HG03280 (cell line): ENCODE results near the gene LRSAM1.

ENCODE experiments used
- ATAC-seq: cut with Tn5 transposase; IDR thresholded peaks from one replicate; pipeline ENCODE4 v1.9.1; 2021; ENCODE audit warnings: mild to moderate bottlenecking, moderate library complexity; ENCODE audit not compliant: unreplicated experiment

The LRSAM1 gene

DNA sequence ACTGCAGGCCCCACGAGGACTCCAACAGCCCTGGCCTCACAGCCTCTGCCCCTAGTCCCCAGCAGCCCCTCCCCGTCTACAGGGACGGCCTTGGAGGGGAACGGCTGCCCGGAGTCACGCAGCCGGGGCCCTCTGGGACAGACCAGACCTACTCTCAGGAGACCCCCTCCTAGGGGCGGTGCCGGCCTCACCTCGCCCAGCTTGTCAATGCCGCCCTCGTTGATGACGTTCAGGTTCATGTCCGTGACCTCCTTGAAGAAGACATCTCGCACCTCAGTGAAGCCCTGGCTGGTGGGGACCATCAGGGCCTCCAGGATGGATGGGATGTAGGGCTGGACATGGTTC, 58.6 kb downstream of the LRSAM1 start:
- ATAC-seq: no peak

DNA sequence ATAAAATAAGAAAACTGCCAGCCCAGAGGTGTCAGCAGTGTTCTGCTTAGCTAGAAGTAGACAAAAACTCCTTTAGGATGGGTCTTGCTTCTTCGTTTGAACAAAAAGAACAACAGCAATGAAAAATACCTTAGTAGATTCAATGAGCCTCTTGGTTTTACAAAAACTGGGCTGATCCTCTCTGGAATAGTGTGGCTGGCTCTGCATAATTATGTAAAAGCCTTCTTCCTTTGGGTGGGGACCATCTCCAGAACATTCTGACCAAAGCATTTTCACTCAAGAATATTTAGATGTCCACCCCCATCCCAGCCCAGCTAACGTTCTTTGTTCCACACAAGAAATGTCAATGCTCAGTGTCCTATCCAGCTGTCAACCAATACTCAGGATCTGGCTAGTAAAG, 63.2 kb downstream of the LRSAM1 start:
- no peak for ATAC-seq

DNA sequence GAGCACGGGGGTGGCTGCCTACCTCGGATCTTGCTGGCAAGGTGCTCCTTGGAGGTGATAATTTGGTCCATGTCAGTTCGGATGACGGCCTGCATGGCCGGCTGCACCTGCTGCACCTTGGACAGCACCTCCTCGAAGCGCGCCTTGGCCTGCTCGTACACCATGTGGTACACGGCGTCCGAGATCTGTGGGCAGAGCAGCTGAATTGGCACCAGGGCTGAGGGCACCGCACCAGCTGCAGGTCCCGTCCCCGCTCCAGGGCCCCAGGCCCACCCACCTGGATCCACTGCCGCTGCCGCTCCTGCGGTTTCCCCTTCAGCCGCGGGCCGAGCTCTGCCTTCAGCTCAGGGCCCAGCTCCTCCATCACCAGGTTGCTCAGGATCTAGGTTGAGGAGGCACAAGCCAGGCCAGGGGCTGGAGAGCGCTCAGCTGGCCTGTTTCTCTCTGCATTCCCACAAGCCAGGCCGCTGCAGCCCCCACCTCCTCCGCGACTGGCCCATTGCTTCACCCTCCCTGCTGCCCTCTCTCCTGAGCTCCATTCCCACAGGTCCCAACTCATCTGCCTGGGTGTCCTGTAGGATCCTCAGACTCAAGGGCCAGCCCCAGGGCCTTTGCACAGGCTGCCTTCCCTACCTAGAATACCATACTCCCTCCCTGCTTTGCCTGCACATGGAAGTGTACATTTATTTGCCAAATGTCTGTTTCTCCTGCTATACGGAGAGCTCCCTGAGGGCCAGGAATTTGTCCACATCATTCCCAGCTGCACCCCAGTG, 65.7 kb downstream of the LRSAM1 start:
- no peak for ATAC-seq

DNA sequence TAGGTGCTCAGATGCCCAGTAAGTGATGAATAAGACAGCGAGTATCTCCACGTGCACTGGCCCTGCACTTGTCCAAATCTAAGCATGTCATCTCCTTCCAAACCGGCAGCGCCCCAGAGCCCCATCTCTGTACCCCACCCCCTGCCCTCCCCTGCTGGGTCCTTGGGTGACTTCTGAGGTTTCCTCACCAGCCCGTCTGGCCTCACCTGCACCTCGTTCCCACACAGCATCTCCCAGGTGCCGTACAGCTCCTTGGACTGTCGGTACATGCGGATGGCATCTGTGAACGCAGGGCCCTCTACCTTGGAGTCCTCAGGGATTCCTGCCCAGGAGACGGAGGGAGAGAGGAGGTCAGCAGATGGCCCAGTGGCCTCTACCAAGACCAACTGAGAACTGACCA, 66.3 kb downstream of the LRSAM1 start:
- no peak for ATAC-seq

DNA sequence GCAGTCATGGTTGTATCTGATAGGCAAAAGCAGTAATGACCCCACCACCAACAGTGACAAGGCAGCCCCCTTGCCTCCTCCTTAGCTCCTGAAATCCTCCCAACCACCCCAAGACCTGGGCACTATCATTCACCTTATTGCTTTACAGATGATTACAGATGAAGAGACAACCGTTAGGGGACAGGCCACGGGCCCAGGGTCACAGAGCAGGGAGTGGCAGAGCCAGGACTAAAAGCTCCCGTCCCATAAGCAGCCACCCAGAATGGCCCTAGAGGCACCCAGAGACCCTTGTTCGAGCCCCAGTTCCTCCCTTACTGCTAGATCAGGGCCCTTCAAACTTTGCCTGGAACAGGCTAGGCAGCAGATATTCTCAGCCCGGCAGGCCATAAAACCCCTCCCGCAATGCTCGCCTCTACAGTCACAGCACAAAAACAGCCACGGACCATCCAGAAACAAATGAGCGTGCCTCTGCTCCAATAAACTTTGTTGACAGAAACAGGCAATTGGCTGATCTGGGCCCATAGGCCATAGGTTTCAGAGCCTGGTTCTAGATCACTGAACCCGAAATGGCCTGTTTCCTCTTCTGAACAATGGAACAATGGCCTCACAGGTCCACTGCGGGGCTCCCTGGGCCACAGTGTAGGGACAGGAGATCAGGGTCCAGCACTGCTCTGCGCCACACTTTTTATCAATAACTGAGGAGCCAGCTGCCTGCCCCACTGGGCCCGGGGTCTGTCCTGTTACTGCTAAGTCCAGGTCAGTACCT, 67.0 kb downstream of the LRSAM1 start:
- no peak for ATAC-seq

DNA sequence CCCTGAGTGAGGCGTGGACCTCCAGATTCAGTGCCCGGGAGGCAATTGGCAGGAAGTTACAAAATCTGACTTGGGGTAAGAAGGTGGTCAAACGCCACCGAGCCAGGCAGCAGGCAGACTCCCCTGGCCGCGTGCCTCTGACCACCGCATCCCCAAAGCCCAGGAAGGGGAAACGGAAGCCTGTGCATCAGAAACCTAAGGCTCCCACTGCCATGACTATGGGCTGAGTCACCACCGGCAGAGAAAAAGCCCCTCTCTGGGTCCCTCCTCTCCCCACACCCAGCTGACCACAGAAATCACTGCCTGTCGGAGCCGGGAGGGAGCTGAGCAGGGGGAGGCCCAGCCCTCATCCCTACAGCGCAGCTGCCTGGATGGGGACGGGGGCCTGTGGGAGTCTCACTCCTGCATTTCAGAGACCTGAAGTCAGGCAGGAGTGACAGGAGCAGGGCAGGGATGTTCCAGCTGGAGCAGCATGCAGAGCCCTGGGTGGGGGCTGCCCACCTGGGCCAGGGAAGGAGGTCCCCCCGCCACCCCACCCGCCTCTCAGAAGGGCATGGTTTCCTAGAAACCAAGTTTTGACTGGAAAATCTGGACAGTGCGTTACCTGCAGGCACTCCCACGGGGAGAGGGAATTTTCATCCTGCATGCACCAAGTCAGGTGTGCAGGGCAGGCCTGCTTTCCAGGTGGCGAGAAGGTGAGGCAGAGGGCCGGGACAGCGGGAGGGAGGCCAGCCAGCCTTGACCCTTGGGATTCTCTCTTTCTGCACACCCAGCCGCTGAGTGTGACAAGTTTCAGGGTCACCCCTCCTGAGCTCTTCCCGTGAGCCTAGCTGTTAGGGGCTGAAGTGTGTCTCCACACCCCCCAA, 68.2 kb downstream of the LRSAM1 start:
- ATAC-seq: no peak

DNA sequence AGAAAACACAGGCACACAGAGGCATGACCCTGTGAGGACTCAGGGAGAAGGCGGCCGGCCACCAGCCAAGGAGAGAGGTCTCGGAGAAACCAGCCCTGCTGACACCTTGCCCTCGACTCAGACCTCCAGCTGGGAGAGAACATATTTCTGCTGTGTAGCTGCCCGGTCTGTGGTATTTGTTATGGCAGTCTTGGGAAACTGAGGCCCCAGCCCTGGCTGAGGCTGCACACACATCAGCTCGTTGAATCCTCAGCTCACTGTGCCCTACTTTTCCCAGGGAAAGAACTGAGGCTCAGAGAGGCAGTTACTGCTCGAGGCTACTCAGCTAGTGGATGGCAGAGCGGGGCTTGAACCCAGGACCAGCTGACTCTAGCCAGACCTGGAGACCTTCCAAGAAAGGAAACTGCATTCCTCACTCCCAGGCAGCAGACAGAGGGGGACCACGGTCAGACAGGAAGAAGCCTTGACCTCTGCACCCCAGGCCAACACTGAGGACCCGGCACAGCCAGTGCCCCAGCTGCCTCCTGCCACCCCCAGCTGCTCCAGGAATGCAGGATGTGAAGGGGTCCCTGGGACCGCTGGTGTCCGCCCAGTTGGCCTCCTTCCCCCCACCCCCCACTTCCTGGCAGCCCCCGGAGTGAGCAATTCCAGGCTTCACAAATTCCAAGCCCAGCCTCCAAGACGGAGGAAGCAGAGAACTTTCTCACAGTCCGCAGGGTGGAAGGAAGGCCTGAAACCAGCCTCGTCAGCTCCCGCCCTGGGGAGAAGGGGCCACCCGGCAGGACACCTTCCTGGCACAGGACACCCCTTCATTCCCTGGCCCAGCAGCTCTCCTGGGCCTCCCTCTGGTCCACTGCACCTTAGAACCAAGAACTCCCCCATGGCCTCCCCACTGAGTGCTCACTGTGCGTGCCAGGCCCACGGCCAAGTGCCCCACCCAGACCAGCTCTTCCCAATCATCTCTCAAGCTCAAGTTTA, 69.9 kb downstream of the LRSAM1 start:
- no peak for ATAC-seq

DNA sequence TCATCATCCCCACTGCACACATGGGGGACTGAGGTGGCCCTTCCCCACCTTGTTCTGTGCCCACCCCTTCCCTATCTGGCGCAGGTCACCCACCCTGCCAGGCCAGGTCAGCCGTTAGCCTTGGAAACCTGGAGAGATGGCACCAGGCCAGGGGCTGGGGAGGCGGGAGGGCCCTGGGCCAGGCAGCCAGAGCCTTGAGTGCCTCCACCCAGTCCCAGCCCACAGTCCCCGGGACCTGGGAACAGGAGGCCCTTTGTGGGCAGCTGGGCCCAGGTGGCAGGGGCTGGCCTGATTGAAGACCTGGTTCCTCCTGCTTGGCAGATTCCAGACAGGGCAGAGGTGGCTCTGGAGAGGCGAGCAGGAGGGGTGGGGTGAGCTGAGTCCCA, 70.6 kb downstream of the LRSAM1 start:
- ATAC-seq: no peak

DNA sequence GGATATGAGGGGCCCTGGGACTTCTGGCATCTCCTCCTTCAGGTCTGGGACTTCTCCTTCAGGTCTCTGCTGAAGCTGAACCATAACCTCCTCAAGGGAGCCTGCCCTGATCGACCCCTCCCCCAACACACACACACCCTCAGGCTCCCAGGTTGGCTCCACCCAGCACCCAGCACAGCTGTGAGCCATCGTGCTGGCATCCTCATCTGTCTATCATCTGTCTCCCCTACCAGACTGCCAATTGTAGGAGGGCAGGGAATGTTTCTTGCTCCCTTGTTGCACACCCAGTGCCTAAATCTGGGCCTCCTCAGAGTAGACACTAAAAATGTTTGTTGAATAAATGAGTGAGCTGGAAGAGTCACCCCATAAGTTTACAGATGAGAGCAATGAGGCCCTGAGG, 71.4 kb downstream of the LRSAM1 start:
- ATAC-seq: no peak

DNA sequence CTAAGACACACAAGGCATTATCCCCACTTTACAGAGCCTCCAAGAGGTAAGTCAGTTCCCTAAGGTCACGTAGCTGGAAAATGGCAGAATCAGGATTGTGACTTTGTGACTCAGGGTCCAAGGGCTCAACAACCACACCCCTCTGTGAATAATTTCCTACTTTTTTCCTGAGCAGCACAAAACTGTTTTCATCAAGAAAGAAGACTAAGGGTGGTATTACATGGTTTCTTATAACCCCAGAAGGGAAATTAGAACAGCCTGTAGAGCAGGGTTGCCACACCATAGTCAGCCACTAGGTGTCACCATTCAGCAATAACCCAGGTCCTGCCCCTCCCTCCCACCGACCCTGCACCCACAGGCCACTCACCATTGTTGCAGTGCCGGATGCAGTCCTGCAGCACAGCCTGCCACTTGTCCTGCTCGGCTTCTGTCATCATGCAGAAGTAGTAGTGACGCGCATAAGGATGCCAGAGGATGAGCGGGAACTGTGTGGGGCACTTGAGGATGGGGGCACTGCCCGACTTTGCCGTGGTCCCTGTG, 72.1 kb downstream of the LRSAM1 start:
- ATAC-seq: no peak

DNA sequence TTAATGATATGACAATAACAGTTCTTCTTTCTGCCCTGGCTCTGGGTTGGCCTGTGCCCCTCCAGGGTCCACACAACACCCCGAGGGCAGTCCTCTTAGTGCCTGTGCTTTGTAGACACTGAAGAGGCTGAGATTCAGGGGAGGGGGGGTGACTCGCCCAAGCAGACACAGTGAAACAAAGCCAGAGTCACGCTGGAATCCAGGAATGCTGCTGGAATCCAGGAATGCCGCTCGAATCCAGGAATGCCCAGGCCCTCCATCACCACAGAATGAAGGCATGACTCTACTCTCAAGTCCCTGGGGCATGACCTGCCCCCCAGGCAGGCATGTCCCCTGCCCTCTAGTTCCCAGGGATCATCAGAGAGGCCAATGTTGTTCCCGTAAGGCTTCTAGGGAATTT, 73.1 kb downstream of the LRSAM1 start:
- no peak for ATAC-seq

DNA sequence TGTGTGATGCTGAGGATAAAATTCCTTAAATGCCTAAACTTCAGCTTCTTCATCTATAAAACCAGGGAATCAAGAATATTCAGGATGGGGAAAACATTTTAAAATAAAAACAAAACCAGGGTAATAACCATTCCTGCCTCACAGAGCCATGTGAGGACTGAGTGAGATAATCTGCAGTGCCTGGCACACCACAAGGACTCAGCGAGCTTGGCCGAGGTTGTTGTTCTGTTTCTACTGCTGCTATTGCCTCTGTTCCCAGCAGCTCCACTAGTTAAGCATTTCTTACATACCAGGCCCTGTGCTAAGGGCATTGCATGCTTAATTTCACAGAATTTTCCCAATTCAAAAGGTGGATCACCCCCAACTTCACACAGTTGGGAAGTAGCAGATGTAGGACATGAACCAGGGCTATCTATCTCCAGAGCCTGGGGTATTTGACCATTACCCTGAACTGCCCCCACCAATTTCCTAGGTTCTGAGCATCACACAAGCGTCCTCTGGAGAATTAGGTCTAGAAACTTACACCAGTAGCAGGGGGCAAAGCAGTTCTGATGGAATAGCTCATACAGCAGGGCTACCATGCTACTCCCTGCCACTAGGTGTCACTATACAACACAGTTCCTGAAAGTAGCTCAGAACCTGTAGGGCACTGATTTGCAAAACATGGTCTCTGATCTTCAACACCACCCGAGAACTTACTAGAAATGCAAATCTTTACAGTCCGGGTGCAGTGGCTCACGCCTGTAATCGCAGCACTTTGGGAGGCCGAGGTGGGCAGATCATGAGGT, 74.3 kb downstream of the LRSAM1 start:
- ATAC-seq: no peak

DNA sequence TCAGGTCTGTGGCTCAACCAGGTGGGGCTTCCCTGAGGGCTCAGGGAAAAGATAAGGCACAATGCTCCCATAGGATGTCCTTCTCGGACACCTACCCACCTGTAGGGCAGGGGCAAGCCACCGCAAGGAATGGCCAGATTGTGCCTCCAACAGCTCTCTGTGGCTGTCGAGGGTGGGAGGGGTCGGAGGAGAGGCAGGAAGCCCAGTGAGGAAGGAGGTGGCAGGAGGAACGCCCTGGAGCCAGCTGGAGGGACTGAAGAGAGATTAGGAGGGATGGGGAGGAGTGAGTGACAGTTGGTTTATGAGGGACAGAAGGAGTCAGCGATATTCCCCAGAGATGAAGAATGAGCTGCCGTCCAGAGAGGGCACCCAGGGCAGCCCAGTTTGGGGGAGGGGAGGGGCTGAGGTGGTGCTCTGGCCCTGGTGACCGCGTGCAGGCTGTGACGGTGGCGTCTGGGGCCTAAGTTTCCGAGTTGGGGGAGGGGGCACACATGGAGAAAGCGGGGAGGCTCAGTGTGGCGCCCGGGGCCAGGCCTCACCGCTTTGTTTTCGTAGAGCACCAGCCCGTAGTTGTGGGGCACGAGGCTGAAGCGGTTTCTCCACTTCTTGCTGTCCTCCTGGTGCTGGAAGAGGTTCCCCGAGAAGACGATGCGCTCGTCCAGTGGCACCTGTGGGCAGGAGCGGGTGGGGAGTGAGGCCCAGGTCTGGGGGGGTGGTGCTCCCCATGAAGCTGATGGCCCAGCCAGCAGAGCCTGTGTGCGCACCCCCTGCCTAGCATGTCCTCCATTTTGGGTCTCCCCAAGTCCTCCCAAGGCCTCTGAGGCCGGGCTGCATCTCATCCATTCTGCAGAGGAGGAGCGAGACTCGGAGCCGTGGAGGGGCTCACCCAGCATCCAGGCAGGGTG, 75.6 kb downstream of the LRSAM1 start:
- ATAC-seq: no peak

DNA sequence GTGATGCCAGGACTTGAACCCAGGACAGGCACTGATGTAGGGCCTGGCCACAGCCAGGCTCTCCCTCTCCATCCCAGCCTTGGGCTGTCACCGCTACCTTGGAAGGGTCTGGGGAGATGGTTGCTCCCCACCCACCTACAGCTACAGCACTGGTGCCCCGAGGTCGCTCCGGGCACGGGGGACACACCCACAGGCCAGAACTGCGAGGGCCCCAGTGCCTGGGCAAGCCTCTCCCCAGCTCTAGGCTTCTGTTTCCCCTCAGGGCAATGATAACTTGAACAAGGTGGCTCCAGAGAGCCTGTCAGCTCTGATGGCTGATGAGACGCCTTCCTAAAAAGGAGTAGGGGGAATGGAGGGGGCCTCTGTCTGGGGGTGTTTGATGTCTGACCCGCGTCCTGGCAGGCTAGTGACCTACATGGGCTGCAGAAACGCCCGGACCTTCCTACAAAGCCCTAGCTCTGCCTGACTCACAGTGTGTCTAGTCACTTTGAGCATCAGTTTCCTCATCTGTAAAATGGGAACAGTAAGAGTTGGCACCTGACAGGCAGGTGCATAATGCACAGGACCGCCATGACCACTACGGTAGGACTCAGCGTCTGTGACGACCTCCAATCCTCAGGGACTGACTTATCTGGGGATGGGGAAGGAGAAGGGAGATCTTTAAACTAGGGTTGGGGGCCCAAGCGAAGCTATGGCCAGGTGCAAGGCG, 76.4 kb downstream of the LRSAM1 start:
- no peak for ATAC-seq

DNA sequence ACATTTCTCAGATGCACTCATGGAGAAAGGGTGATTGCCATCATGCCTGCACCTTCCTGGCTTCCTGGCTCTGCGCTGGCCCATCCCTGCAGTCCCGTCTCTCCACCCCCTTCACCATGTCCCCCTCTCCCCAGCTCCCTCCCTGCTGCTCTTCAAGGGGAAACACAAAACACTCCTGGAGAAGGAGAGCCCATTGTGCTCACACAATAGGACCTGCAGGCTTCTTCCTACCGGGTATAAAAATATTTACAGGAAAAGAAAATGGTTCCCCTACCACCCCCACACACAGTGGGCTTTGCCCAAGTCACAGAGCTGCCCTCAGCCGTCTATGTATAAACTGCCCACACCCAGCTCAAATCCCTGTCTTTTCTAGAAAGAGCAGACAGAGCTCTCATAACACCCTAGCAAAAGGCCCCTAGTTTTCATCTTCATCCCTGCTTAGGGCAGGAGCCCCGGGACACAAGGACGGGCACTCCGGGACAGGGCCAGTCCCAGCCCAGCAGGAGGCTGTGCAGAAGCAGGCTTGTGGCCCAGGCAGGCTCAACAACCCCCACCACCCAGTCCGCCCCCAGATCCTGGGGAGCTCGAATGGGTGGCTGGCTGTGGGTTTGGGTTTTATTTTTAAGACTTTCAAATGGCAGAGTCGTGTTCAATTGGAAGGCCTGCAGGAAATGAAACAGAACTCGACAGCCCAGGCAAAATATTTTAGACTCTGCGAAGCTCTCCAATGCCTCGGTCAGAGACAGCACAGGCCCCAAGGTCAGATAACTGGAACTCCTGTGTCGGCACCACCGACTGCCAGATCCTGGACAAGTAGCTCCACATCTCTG, 77.3 kb downstream of the LRSAM1 start:
- no peak for ATAC-seq

DNA sequence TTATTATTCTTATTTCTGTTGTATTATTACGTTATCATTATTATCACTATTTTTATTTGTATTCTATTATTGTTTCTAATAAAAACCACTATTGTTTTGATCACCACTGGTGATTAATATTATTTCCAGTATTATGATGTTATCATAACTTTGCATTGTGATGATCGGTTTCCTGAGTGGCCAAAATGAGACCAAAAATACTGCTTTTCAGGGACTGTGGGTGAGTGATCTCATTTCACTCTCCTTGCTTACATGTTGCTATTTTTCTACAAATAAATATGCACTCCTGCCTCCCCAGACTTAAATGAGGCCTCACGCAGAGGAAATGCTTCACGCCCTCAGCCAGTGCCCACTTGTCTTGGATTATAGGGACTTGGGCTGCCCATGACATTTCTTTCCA, 78.4 kb downstream of the LRSAM1 start:
- ATAC-seq: no peak
